Neural progenitor cell (in vitro differentiated cells): ENCODE measurements around the gene OAS2.

Experiments
- EZH2 ChIP-seq: fragments of 200-600 bp; sonication (generic); IDR thresholded peaks from 2 replicates; pipeline ENCODE4 v1.6.1; 2017; ENCODE audit warnings: antibody characterized with exemption, mild to moderate bottlenecking, moderate library complexity
- TF ChIP-seq, protein P1 (sequence below): fragments of 200-600 bp; sonication (generic); IDR thresholded peaks from 2 replicates; pipeline ENCODE4 v1.5.1; 2017; ENCODE audit warnings: antibody characterized with exemption, mild to moderate bottlenecking

- TF ChIP-seq, protein P1, sequence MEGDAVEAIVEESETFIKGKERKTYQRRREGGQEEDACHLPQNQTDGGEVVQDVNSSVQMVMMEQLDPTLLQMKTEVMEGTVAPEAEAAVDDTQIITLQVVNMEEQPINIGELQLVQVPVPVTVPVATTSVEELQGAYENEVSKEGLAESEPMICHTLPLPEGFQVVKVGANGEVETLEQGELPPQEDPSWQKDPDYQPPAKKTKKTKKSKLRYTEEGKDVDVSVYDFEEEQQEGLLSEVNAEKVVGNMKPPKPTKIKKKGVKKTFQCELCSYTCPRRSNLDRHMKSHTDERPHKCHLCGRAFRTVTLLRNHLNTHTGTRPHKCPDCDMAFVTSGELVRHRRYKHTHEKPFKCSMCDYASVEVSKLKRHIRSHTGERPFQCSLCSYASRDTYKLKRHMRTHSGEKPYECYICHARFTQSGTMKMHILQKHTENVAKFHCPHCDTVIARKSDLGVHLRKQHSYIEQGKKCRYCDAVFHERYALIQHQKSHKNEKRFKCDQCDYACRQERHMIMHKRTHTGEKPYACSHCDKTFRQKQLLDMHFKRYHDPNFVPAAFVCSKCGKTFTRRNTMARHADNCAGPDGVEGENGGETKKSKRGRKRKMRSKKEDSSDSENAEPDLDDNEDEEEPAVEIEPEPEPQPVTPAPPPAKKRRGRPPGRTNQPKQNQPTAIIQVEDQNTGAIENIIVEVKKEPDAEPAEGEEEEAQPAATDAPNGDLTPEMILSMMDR: no peak
- TF ChIP-seq EZH2: no peak
Measured at GRCh38 chr12:113016796-113017195, 38.5 kb downstream of the OAS2 start.
